Measurements from ENCODE around the gene SMOC2.

The SMOC2 gene

DNA sequence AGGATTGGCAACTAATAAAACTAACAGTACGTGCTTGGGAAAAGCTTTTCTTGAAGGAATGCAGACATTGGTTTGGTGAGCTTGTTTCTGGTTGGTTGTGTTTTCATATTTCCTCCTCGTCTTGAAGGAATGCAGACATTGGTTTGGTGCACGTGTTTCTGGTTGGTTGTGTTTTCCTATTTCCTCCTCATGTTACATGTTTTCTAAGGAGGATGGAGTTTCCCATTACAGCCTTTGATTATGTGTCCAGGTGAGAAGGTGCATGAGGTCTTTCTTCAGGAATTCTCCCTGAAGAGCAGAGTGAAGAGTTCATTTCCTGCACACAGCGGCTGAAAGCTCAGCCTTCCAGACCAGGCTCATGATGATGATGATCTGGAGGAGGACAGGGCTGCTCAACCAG lies 190.6 kb downstream of the SMOC2 start:
- DNase-seq: no peak

GRCh38 chr6:168632694-168633093 lies 191.7 kb downstream of the SMOC2 start:
- DNase-seq: no peak

GRCh38 chr6:168634541-168635328 lies 193.8 kb downstream of the SMOC2 start:
- no peak for DNase-seq

DNA sequence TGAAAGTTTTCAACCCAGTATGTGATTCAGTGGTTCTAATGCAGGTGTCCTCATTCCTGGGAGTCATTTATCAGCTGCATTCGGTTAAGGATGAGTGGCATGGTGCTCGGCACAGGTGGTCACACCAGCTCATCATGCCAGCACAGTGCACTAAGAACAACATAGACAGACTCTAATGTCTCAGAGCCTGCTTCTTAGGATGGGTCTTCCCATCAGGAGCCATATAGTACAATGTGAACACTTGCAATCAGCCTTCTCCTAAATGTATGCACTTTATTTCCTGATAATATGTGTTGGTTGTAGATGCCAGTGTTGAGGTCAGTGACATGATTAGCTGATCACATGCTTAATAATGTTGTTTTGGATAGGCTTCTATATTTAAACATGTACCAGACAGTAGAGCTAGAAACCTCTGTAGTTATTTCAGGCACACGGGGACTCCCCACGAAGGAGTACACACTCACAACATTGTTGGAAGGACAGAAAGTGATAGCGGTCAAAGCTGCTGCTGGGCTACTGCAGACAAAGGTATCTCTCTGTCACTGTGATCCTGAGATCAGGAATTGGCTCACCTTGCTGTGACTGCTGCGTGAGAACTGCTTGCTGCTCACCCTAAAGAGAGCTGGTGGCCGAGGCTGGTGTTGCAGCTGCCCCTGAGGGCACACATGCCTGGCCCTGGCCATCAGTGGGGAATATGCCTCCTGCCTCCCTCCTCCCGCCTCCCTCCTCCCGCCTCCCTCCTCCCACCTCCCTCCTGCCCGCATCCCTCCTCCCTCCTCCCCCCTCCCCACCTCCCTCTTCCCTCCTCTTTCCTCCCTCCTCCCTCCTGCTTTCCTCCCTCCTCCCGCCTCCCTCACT lies 195.4 kb downstream of the SMOC2 start:
- no peak for DNase-seq

GRCh38 chr6:168637834-168638233 lies 196.8 kb downstream of the SMOC2 start:
- no peak for DNase-seq

- DNase-seq: no peak
Measured at GRCh38 chr6:168638468-168639271, 197.7 kb downstream of the SMOC2 start.

DNA sequence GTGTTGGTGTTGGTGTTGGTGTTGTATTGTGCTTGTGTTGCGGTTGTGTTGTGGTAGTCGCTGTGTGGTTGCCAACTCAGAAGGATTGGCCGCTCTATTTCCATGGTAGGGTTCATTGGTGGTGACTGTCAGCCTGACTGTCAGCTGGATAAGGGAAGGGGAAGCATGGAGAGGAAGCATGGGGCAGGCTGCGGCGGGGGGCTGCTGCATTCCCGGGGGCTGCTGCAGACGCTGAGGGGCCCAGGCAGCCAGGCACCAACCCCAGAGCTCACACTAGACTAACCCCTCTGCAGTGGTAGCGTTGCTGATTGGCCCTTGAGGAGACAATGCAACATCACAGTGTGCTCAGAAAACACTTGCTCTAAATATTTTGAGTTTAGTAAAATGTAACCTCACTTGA lies 199.2 kb downstream of the SMOC2 start:
- DNase-seq: no peak

GRCh38 chr6:168640768-168641167 lies 199.8 kb downstream of the SMOC2 start:
- DNase-seq: no peak

GRCh38 chr6:168641446-168641845 lies 200.5 kb downstream of the SMOC2 start:
- DNase-seq: no peak

DNA sequence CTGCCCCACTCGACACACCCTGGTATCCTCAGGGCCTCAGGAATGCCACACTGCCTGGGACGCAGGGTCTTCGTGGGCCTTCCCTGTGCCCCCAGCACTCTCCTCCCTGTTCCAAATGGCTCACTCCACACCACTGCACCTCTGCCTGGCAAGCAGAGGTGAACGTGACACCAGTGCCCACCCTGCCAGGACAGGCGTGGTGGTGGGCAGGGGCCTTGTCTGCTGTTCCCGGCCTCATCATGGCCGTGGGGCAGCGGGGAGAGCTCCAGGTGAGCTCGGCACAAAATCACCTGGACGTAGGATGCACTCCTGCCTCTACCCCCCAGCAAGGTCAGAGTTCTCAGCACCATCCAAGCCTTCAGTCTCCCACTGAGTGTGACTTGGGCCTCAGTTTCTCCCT lies 202.4 kb downstream of the SMOC2 start:
- DNase-seq: no peak

GRCh38 chr6:168645326-168645725 lies 204.3 kb downstream of the SMOC2 start:
- DNase-seq: no peak

DNA sequence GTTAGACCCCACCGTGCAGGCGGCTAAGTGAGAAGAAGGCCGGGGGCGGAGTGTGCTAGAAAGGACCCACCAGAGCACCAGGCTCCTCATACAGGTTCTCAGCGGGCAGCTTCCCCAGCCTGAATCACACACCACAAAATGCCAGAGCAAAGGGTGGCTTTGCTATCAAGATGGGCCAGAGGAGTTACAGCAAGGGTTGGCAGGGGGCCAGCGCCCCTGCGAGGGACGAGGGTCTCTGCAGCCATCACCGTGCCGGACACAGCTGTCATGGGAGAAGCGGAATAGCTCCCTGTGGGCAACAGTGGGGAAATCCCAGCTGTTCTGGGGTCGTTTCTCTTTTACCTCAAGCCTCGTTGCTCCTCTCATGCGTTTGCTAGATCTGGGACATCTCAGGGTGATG lies 206.3 kb downstream of the SMOC2 start:
- no peak for DNase-seq

- DNase-seq: no peak
Measured at GRCh38 chr6:168648240-168649125, 207.5 kb downstream of the SMOC2 start.

GRCh38 chr6:168649209-168649608 lies 208.2 kb downstream of the SMOC2 start:
- no peak for DNase-seq

DNA sequence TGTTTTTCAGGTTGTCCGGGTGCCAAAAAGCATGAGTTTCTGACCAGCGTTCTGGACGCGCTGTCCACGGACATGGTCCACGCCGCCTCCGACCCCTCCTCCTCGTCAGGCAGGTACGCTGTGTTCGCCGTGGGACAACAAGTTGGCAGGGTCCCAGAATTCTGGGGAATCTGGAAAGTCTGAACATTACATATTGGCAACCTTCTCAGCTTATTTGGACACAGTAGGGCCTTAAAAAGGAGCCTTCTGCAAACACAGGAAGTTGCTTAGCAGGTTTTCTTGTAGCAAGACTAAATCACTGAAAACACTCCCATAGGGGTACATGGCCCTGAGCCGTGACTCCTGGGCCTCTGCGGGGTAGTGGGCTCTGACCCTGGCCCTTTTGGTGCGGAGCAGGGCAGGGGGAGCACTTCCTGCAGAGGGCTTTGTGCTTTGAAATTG lies 209.7 kb downstream of the SMOC2 start:
- DNase-seq: no peak

- DNase-seq: no peak
Measured at GRCh38 chr6:168655462-168656152, 214.6 kb downstream of the SMOC2 start.

DNA sequence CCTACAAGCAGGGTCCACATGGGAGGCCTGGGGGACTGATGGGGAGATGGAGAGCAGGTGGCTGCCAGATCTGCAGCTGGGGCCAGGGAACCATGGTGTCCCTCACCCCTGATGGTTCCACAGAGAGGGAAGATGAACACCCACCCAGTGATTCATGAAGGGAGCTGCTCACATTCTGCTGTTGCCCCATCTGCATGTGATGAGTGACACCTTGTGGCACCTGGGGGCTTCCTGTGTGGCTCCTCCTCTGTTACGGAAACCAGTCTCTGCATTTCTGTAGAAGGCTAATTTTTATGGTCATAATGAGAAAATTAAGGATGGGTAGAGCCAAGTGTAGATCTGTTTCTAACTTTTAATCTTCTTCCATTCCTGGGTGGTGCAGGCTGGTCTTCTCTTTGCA lies 217.1 kb downstream of the SMOC2 start:
- no peak for DNase-seq

- DNase-seq: no peak
Measured at GRCh38 chr6:168660400-168660945, 219.5 kb downstream of the SMOC2 start.

DNA sequence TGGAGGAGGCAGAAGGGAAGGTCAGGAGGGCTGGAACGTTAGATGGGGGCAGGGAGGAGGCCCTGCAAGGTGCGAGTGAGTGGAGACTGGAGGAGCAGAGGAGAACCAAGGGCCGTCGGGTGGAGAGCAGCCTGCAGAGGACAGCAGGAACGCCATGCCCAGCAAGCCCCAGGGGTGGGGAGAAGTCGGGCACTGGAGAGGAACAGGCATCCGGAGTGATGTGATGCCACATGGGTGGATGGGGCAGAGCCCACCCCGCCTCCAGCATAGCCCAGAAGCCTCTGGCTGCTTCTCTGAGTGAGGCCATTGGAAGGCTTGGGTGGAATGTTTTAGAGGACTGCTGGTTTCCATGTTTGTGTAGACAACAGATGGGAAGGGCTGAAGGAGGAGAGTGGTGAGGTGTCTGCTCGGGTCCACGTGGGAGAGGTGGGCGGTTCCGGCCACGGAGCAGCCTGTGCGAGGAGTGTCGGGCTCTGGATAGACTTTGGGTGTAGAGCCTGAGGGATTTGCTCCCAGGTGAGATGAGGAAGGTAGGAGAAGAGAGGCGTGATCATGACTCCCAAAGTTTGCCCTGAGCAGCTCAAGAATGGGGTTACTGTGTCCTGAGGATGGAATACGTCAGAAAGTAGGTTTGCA lies 221.4 kb downstream of the SMOC2 start:
- no peak for DNase-seq

DNA sequence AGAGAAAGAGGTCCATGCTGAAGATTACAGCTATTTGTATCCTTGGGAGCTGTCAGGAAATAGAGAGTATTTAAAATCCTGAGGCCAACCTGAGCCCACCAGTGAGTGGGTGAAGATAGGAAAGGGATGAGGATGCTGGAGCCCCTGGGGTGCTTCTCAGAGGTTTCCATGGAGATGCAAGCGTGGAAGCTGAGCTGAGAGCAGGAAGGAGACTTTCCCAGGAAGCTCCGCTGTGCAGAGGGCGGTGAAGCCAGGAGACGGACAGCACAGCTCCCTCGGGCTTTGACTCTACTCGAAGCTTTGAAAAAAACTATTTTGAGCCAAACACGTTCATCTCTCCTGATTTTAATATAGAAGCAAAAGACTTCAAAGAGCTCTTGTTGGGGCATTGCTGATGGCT lies 222.1 kb downstream of the SMOC2 start:
- no peak for DNase-seq

DNA sequence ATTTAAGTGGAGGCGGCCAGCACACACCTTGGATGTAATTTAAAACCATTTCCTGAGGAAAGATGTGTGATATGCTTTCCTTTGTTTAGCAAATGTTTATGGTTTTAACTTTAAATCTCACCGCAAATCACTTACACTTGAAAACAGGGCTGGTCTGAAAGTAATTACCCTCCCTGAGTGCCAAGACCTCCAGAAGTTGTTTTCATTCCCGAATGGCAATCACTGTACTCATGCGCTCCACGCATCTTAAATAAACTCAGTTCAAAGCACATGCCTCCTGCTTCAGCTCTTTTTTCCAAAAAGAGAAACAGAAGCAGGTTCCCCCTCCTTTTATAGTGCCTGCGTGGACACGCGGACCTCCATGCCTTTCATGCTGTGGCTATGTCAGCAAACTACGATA lies 224.0 kb downstream of the SMOC2 start:
- DNase-seq: no peak

Measured in activated effector memory CD4-positive, alpha-beta T cell treated with Interleukin-2 at 50 U/mL for 16 hours (primary cell).